ENCODE measurements around the gene GRPEL1. TPM values are rescaled to one million over a fixed set of nuclear protein-coding genes. Genes with fewer than 3 reads are reported as not detected.

GRPEL1 gene
- total RNA-seq, 1 experiment from 2014 or later: 80.1 TPM

DNA sequence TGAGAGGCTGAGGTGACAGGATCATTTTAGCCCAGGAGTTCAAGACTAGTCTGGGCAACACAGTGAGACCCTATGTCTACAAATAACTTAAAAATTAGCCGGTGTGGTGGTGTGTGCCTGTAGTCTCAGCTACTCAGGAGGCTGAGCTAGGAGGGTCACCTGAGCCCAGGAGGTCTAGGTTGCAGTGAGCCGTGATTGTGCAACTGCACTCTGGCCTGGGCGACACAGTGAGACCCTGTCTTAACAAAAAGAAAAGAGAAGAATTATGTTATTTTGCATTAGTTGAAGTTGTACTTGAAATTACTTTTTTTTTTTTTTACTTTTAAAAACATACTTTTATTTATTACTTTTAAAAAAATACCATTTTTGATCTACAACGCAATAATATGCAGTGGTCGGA lies 46.5 kb downstream of the GRPEL1 start:
- peak overlapping the region; percentile 65; the same call in 1 of the 2 replicates for H3K4me2 ChIP-seq (ENCODE audit: low read length)
- no peak overlapping the region for H3K27ac ChIP-seq (ENCODE audit: low read depth, low read length)
- H3K4me1 ChIP-seq (ENCODE audit: control insufficient read depth in 1 of 2, insufficient read depth in 2 of 2, low read length in 2 of 2): peaks cover 0 to 37% of the 10 kb centered on the region in 2 experiments; a peak in 2 of 4 replicates
- BruUV-seq (replicated peaks): no TSS peak
- no peak overlapping the region for H3K4me3 ChIP-seq (replicated peaks in 1 of 2; ENCODE audit: low read depth in 1 of 2, low read length in 2 of 2)
- H3K36me3 ChIP-seq (ENCODE audit: control insufficient read depth in 1 of 2, insufficient read depth in 2 of 2, low read length in 2 of 2): peaks cover 5 to 22% of the 10 kb centered on the region in 2 experiments; a peak in 3 of 4 replicates
- ChIA-PET CTCF (interaction anchor here (0.7 kb wide), 1 partner anchor 21 kb away, joined by 3 read pairs; a partner anchor contains a TSS), RAD21 (ENCODE audit: low non-redundant PET in 1 of 2, low total read pairs in 2 of 2, uncharacterized antibody in 2 of 2, unreplicated experiment in 2 of 2) (no interaction called here), POLR2A (no interaction called here)
- TF ChIP-seq JUND (IDR thresholded peaks at IDR 0.05) (no peak), RAD21 (IDR thresholded peaks at IDR 0.05; ENCODE audit: low read depth) (no peak), ELF1 (IDR thresholded peaks at IDR 0.05; ENCODE audit: borderline replicate concordance, low read depth) (no peak), TCF7L2 (IDR thresholded peaks at IDR 0.05; ENCODE audit: borderline replicate concordance, extremely low read depth, insufficient read depth, insufficient read length) (no peak), EZH2phosphoT487 (IDR thresholded peaks at IDR 0.05; ENCODE audit: borderline replicate concordance) (no peak), ATF3 (IDR thresholded peaks at IDR 0.05) (no peak), ZNF274 (IDR thresholded peaks at IDR 0.05; ENCODE audit: low read depth, low read length) (no peak)
- TF ChIP-seq, protein P1, sequence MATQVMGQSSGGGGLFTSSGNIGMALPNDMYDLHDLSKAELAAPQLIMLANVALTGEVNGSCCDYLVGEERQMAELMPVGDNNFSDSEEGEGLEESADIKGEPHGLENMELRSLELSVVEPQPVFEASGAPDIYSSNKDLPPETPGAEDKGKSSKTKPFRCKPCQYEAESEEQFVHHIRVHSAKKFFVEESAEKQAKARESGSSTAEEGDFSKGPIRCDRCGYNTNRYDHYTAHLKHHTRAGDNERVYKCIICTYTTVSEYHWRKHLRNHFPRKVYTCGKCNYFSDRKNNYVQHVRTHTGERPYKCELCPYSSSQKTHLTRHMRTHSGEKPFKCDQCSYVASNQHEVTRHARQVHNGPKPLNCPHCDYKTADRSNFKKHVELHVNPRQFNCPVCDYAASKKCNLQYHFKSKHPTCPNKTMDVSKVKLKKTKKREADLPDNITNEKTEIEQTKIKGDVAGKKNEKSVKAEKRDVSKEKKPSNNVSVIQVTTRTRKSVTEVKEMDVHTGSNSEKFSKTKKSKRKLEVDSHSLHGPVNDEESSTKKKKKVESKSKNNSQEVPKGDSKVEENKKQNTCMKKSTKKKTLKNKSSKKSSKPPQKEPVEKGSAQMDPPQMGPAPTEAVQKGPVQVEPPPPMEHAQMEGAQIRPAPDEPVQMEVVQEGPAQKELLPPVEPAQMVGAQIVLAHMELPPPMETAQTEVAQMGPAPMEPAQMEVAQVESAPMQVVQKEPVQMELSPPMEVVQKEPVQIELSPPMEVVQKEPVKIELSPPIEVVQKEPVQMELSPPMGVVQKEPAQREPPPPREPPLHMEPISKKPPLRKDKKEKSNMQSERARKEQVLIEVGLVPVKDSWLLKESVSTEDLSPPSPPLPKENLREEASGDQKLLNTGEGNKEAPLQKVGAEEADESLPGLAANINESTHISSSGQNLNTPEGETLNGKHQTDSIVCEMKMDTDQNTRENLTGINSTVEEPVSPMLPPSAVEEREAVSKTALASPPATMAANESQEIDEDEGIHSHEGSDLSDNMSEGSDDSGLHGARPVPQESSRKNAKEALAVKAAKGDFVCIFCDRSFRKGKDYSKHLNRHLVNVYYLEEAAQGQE (IDR thresholded peaks at IDR 0.05; ENCODE audit: low read depth): no peak
- TF ChIP-seq, protein P2, sequence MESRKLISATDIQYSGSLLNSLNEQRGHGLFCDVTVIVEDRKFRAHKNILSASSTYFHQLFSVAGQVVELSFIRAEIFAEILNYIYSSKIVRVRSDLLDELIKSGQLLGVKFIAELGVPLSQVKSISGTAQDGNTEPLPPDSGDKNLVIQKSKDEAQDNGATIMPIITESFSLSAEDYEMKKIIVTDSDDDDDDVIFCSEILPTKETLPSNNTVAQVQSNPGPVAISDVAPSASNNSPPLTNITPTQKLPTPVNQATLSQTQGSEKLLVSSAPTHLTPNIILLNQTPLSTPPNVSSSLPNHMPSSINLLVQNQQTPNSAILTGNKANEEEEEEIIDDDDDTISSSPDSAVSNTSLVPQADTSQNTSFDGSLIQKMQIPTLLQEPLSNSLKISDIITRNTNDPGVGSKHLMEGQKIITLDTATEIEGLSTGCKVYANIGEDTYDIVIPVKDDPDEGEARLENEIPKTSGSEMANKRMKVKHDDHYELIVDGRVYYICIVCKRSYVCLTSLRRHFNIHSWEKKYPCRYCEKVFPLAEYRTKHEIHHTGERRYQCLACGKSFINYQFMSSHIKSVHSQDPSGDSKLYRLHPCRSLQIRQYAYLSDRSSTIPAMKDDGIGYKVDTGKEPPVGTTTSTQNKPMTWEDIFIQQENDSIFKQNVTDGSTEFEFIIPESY (IDR thresholded peaks at IDR 0.05; ENCODE audit: extremely low read depth, insufficient replicate concordance, low read length): no peak
- no peak for DNase-seq (ENCODE audit: low read depth, low spot score)
- H3K9ac ChIP-seq (ENCODE audit: low read length): no peak overlapping the region
- H3K9me2 ChIP-seq (ENCODE audit: insufficient read depth): no peaks in the 10 kb centered on the region
- no peak overlapping the region for H2AFZ ChIP-seq (ENCODE audit: low read depth, low read length, poor library complexity, severe bottlenecking)
- intact Hi-C loops (cut with micrococcal nuclease): no loop called here
- no peaks in the 10 kb centered on the region for H4K20me1 ChIP-seq (ENCODE audit: insufficient read depth)
- H3K27me3 ChIP-seq (ENCODE audit: insufficient read depth, low read length): no peaks in the 10 kb centered on the region
- no peaks in the 10 kb centered on the region for H3K9me3 ChIP-seq (ENCODE audit: control insufficient read depth in 1 of 2, insufficient read depth in 1 of 2, low read depth in 1 of 2, low read length in 2 of 2)
- ATAC-seq: no peak
- H3K79me2 ChIP-seq (ENCODE audit: insufficient read depth, low read length): peaks cover 4% of the 10 kb centered on the region; the same call in 1 of the 2 replicates

Data from HCT116 (cell line).